HEK293T (cell line): Measurements from ENCODE around the gene FAS.

Source experiments
- BHLHE40 ChIP-seq: fragments of 450-650 bp; IDR thresholded peaks from 2 replicates; pipeline ENCODE4 v1.6.1; 2016; ENCODE audit warnings: mild to moderate bottlenecking, moderate library complexity, borderline replicate concordance
- CTBP1 ChIP-seq: fragments of 450-650 bp; IDR thresholded peaks from 2 replicates; pipeline ENCODE4 v1.6.1; 2016; ENCODE audit warnings: borderline replicate concordance
- ELF4 ChIP-seq: fragments of 450-650 bp; IDR thresholded peaks from 2 replicates; pipeline ENCODE4 v1.6.1; 2017; ENCODE audit warnings: antibody characterized with exemption
- FOXA1 ChIP-seq: fragments of 450-650 bp; IDR thresholded peaks from 2 replicates; pipeline ENCODE4 v1.6.1; 2016; ENCODE audit warnings: mild to moderate bottlenecking
- FOXK2 ChIP-seq: fragments of 450-650 bp; IDR thresholded peaks from 2 replicates; pipeline ENCODE4 v1.6.1; 2016; ENCODE audit warnings: mild to moderate bottlenecking
- HDGF ChIP-seq: fragments of 450-650 bp; IDR thresholded peaks from 2 replicates; pipeline ENCODE4 v1.6.1; 2017; ENCODE audit warnings: antibody characterized with exemption, borderline replicate concordance
- L3MBTL2 ChIP-seq: fragments of 450-650 bp; conservative IDR thresholded peaks from 2 replicates; pipeline ENCODE4 v1.6.1; 2016; ENCODE audit warnings: mild to moderate bottlenecking
- LEF1 ChIP-seq: fragments of 450-650 bp; IDR thresholded peaks from 2 replicates; pipeline ENCODE4 v1.6.1; 2017; ENCODE audit warnings: mild to moderate bottlenecking, borderline replicate concordance
- NFRKB ChIP-seq: fragments of 450-650 bp; IDR thresholded peaks from 2 replicates; pipeline ENCODE4 v1.6.1; 2016; ENCODE audit warnings: mild to moderate bottlenecking, moderate library complexity
- PKNOX1 ChIP-seq: fragments of 450-650 bp; IDR thresholded peaks from 2 replicates; pipeline ENCODE4 v1.6.1; 2016
- SP1 ChIP-seq: fragments of 450-650 bp; IDR thresholded peaks from 2 replicates; pipeline ENCODE4 v1.6.1; 2017
- SUZ12 ChIP-seq: fragments of 450-650 bp; IDR thresholded peaks from 2 replicates; pipeline ENCODE4 v1.6.1; 2016; ENCODE audit warnings: mild to moderate bottlenecking
- ZNF384 ChIP-seq: fragments of 450-650 bp; IDR thresholded peaks from 2 replicates; pipeline ENCODE4 v1.6.1; 2016

GRCh38 chr10:88954458-88955083 lies 36.0 kb upstream of the FAS start:
- no peak for TF ChIP-seq ZNF384
- no peak for TF ChIP-seq CTBP1
- TF ChIP-seq SUZ12: no peak
- no peak for TF ChIP-seq L3MBTL2
- no peak for TF ChIP-seq LEF1
- no peak for TF ChIP-seq PKNOX1
- no peak for TF ChIP-seq SP1
- TF ChIP-seq BHLHE40: no peak
- no peak for TF ChIP-seq ELF4
- TF ChIP-seq FOXA1: no peak
- TF ChIP-seq HDGF: no peak
- no peak for TF ChIP-seq FOXK2
- no peak for TF ChIP-seq NFRKB
